ENCODE results near the gene TNFRSF13B.

DNA sequence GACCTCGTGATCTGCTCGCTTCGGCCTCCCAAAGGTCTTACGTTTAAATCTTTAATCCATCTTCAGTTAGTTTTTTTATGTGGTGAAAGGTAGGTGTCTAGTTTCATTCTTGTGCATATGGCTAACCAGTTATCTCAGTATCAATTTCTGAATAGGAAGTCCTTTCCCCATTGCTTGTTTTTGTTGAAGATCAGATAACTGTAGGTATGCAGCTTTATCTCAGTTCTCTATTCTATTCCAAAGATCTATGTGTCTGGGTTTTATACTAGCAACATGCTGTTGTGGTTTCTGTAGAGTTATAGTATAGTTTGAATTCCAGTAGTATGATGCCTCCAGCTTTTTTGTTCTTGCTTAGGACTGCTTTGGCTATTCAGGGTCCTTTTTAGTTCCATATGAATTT, 65.2 kb downstream of the TNFRSF13B start:
- TF ChIP-seq, protein P1, sequence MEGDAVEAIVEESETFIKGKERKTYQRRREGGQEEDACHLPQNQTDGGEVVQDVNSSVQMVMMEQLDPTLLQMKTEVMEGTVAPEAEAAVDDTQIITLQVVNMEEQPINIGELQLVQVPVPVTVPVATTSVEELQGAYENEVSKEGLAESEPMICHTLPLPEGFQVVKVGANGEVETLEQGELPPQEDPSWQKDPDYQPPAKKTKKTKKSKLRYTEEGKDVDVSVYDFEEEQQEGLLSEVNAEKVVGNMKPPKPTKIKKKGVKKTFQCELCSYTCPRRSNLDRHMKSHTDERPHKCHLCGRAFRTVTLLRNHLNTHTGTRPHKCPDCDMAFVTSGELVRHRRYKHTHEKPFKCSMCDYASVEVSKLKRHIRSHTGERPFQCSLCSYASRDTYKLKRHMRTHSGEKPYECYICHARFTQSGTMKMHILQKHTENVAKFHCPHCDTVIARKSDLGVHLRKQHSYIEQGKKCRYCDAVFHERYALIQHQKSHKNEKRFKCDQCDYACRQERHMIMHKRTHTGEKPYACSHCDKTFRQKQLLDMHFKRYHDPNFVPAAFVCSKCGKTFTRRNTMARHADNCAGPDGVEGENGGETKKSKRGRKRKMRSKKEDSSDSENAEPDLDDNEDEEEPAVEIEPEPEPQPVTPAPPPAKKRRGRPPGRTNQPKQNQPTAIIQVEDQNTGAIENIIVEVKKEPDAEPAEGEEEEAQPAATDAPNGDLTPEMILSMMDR (IDR thresholded peaks at IDR 0.05; ENCODE audit: insufficient read depth, low read length), result no peak
- TF ChIP-seq GABPA (IDR thresholded peaks at IDR 0.05; ENCODE audit: low read depth), result no peak
- no peak for TF ChIP-seq POLR2AphosphoS5 (IDR thresholded peaks at IDR 0.05; ENCODE audit: low read depth)
- TF ChIP-seq SPI1 (IDR thresholded peaks at IDR 0.05; ENCODE audit: borderline replicate concordance, low read depth), result no peak
- TF ChIP-seq, protein P2, sequence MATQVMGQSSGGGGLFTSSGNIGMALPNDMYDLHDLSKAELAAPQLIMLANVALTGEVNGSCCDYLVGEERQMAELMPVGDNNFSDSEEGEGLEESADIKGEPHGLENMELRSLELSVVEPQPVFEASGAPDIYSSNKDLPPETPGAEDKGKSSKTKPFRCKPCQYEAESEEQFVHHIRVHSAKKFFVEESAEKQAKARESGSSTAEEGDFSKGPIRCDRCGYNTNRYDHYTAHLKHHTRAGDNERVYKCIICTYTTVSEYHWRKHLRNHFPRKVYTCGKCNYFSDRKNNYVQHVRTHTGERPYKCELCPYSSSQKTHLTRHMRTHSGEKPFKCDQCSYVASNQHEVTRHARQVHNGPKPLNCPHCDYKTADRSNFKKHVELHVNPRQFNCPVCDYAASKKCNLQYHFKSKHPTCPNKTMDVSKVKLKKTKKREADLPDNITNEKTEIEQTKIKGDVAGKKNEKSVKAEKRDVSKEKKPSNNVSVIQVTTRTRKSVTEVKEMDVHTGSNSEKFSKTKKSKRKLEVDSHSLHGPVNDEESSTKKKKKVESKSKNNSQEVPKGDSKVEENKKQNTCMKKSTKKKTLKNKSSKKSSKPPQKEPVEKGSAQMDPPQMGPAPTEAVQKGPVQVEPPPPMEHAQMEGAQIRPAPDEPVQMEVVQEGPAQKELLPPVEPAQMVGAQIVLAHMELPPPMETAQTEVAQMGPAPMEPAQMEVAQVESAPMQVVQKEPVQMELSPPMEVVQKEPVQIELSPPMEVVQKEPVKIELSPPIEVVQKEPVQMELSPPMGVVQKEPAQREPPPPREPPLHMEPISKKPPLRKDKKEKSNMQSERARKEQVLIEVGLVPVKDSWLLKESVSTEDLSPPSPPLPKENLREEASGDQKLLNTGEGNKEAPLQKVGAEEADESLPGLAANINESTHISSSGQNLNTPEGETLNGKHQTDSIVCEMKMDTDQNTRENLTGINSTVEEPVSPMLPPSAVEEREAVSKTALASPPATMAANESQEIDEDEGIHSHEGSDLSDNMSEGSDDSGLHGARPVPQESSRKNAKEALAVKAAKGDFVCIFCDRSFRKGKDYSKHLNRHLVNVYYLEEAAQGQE (IDR thresholded peaks at IDR 0.05; ENCODE audit: insufficient replicate concordance, low read depth), result no peak
